MG63 (cell line): ENCODE results near the gene SMIM30. TPM values are rescaled to one million over a fixed set of nuclear protein-coding genes. Genes with fewer than 3 reads are reported as not detected.
"Not testable (repeated sequence)": the region's sequence is repeated elsewhere in the genome, so short reads cannot be mapped to it uniquely, and the experiment has no call there.

Experiments used
- DNase-seq: peaks from one replicate; pipeline ENCODE4 v3.0.0-alpha.2; 2020
- H3K27me3 ChIP-seq: fragments of 250-450 bp; sonication (Bioruptor Pico); 2 replicates; pipeline ENCODE4 v1.5.1; 2020; ENCODE audit warnings: mild to moderate bottlenecking, moderate library complexity
- H3K36me3 ChIP-seq: fragments of 250-450 bp; sonication (Bioruptor Pico); 2 replicates; pipeline ENCODE4 v1.5.1; 2020; ENCODE audit warnings: mild to moderate bottlenecking, moderate library complexity
- H3K4me3 ChIP-seq: fragments of 250-450 bp; sonication (Bioruptor Pico); 2 replicates; pipeline ENCODE4 v1.5.1; 2020; ENCODE audit warnings: mild to moderate bottlenecking, moderate library complexity
- H3K9me3 ChIP-seq: fragments of 250-450 bp; sonication (Bioruptor Pico); 2 replicates; pipeline ENCODE4 v1.5.1; 2020; ENCODE audit warnings: mild to moderate bottlenecking, moderate library complexity
- total RNA-seq: library from RNA; depleted of rRNA; stranded (reverse); fragments of >200 nt; shearing (Covaris generic); gene quantifications from 2 replicates; pipeline ENCODE4 v1.2.3, GENCODE V29; 2014; ENCODE audit warnings: low replicate concordance; rRNA removed

Gene SMIM30, protein sequence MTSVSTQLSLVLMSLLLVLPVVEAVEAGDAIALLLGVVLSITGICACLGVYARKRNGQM
- 44.4 and 45.1 TPM in 2 replicates for total RNA-seq

DNA sequence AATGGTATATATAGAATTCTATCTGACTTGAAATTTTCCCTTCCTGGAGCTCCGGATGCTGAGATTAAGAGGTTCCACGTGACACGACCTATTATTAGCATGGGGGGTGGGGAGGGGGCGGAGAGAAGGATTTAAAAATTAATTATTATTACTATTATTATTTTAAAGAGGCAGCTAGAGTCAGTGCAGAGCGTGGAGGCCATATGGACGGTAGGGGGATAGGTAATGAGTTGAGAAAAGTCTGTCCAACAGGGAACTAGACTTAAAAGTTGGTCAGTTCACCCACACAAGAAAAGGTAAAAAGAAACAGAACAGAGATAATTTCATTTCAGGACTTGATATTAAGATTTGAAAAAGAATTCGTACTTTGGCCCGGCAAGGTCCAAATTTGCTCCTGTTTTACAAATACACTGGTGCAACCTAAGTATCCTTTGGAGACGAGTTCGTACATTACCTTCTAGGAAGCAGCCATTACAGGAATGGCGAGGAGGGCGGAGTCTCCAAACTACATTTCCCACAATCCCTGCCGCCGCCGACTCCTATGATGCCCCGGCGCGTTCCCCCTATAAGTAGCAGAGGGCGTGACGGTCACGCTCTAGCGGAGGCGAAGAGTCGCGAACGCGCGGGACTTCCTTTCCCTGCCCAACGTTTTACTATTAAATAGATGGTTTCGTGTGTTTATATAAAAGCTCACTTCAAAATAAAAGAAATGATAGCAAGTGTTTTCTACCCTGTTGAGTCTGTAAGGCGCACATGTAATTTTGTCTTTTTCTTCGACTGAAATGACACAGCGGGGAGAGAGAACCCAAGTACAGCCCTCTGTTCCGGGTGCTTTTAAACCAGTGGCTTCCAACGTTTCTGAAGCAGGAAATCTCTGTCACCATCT, at the start of gene SMIM30:
Gene SMIM30 (minus strand): TSS at position 481 of the 886 bp plus-strand sequence. CDS start 976 bp downstream, outside the sequence.
- no peaks in the 10 kb centered on the region; the same call in 1 of the 2 replicates for H3K36me3 ChIP-seq
- no peaks in the 10 kb centered on the region for H3K9me3 ChIP-seq
- peak within 1 kb of the TSS; percentile 62 for H3K4me3 ChIP-seq
- no peaks in the 10 kb centered on the region for H3K27me3 ChIP-seq
- DNase-seq = peak; percentile 84

DNA sequence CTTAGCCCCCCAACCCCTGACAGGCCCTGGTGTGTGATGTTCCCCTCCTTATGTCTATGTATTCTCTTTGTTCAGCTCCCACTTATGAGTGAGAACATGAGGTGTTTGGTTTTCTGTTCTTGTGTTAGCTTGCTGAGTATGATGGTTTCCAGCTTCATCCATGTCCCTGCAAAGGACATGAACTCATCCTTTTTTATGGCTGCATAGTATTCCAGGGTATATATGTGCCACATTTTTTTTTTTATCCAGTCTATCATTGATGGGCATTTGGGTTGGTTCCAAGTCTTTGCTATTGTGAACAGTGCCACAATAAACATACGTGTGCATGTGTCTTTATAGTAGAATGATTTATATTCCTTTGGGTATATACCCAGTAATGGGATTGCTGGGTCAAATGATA, 47.8 kb upstream of the SMIM30 start:
- not testable (repeated sequence) for H3K4me3 ChIP-seq, DNase-seq, H3K36me3 ChIP-seq, H3K9me3 ChIP-seq, H3K27me3 ChIP-seq

DNA sequence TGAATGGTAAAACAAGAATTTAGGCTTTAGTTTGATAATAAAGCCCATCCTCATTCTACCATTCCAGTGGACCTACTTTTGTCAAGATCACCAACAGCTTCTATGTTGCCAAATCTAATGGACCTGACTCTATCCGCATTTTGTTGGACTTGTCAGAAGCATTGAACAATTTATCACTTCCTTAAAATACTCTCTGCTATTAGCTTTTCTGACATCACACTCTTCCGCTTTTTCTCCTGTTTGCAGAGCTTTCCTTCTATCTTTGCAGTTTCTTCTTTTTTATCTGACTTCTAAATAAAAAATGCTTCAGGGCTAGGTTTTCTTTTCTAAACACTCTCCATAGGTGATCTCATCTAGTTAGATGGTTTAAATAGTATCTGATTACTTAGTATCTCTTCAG, 42.7 kb upstream of the SMIM30 start:
- Histone ChIP-seq H3K4me3 (no peak overlapping the region), H3K36me3 (no peaks in the 10 kb centered on the region), H3K9me3 (no peaks in the 10 kb centered on the region), H3K27me3 (no peaks in the 10 kb centered on the region)
- DNase-seq = no peak

DNA sequence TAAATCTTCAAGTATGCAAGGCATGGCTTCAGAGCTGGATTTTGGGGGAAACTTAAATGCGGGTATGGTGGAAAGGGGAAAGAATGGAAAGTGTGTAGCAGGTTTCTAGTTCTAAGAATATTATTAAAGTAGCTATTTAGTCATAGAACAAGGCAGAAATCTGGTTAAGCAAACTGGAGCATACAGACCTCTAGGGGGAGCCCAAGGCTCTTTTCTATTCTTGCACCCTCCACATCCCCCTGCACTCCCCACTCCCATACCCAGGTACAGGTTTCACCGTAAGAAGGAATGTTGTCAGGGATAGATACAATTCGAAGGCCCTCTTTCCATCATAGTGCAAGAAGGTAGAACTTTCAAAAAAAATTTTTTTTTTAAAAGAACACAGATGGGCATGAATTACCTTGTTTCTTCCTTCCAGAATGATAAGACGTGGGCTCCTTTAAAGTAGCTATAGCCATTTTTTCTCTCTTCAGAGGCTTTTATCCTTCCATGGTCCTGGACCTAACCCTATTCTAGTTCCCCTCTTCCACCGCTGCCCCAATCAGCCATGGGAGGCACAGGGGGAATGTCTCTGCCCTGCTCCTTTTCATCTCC, 41.5 kb upstream of the SMIM30 start:
- Histone ChIP-seq H3K27me3 (no peaks in the 10 kb centered on the region), H3K36me3 (no peaks in the 10 kb centered on the region), H3K4me3 (no peak overlapping the region), H3K9me3 (no peaks in the 10 kb centered on the region)
- DNase-seq = peak; percentile 0

DNA sequence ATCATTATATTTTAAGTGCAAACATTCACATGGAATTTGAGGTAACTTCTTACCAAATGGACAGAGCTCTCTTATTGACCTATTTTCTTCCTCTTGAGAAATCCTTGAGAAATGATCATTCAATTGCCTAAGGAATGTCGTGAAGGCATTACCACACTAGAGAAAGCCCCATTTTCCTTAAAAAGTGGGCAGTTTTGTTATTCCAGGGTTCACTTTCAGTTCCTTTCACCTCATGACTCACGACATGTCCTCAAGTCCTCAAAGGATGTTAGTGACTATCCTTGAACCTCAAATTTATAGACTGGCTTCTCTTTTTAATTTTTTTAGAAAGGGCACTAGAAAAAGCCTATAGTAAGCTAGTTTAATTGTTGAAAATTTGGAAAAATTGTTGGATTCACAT, 40.4 kb upstream of the SMIM30 start:
- Histone ChIP-seq H3K9me3 (no peaks in the 10 kb centered on the region), H3K27me3 (no peaks in the 10 kb centered on the region), H3K4me3 (no peak overlapping the region), H3K36me3 (no peaks in the 10 kb centered on the region)
- DNase-seq = no peak

DNA sequence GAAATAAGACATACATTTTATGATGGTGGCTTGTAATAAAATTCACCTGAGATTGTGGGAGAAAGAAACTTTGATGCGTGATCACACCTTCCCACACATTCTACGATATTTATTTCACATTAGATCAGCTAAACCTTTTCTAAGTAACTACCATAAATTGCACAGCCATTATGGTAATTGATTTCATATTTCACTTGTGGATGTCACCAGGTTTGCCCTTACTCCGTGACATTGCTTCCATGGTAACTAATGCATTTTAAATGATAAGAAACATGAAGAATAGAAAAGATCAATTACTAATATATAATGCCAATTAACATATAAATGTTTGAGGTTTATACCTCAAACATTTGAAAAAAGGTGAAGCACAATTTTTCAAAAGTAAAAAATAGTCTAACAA, 35.8 kb upstream of the SMIM30 start:
- H3K36me3 ChIP-seq = no peaks in the 10 kb centered on the region
- DNase-seq = no peak
- H3K27me3 ChIP-seq = no peaks in the 10 kb centered on the region

DNA sequence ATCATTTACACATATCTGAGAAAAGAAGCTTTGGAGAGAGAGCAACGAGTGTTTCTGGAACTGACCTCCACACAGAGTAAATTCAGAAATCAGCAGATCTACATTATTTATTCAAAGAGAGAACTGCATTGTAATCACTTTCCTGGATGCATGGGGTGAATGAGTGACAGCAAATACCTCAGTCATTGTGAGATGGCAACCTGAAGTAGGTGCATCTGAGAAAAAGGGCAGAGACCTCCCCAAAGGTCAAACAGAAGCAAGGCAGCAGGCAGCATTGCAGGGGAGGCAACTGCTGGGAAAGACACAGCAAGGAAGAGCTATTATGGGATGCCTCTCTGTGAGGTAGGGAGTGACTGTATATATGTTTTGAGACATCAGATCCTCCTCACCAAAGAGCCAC, 26.5 kb upstream of the SMIM30 start:
- Histone ChIP-seq H3K4me3 (no peak overlapping the region), H3K9me3 (no peaks in the 10 kb centered on the region), H3K27me3 (no peaks in the 10 kb centered on the region), H3K36me3 (no peaks in the 10 kb centered on the region)
- DNase-seq = no peak

More for the DNA sequence above, 35.8 kb upstream of the SMIM30 start:
- Histone ChIP-seq H3K4me3 (no peak overlapping the region), H3K9me3 (no peaks in the 10 kb centered on the region)

DNA sequence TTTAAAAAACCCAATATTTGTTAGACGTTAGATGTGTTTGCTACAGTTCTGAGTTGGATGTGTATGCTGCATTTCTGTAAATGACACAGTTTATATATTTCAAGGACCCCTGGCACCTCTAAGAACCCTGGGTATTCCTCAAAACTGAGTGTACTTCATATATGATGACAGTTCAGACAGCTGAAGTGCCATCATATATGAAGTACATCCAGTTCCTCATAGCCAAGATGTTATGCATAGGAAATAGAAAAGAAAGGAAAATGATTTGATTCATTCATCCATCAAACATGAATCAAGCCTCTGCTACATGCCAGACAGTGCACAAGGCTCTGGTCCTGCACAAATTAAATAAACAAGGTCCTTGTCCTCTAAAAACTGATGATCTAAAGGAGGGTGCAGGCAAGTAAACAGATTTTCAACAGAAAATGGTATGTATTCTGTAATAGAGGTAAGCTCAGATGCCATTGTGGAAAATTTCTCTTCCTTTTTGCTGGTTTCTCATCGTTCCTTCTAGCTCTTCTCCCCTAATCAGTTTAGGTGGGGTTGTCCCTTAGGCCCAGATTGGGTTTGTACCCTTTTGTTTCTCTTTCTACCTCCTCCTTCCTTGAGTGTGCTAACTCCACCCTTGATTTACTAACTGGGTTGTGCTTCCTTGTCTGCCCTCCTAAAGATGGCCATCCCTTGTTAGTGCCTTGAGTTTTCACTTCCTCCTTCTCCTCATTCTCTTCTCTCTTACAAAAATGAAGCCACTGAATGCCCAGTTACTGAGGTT, 25.3 kb upstream of the SMIM30 start:
- Histone ChIP-seq H3K27me3 (no peaks in the 10 kb centered on the region), H3K4me3 (no peak overlapping the region), H3K9me3 (no peaks in the 10 kb centered on the region), H3K36me3 (no peaks in the 10 kb centered on the region)
- DNase-seq = no peak

DNA sequence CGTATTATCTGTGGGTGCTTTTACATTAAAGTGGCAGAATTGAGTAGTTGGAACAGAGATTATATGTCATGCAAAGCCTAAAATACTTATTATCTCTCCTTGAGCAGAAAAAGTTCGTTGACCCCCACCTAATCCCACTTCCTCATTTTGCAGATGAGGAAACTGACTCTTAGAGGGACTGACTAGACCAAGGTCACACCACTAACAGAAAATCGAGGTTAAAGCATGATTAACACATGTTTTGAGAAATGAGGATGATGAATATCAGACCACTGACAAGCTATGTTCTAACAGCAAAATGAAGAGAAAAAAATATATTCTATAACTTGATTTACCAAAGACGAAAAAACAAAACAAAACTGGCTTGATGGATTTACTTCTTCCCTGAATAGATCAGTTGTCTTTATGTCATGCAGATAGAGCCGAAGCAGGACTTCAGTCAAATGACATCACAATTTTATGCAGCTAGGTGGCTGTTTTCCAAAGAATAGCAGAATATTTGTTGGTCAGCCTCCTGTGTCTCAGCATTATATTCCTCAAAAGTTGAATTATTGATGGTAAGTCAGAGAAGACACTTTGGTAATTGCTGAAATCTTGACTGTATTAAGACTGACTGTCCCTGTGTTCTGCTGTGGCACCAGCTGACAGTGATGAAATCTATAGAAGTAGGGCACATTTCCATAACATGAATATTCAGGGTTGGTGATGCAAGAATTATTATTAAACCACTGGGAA, 24.2 kb upstream of the SMIM30 start:
- no peak for DNase-seq
- H3K9me3 ChIP-seq = no peaks in the 10 kb centered on the region
- no peaks in the 10 kb centered on the region for H3K36me3 ChIP-seq
- no peak overlapping the region for H3K4me3 ChIP-seq
- H3K27me3 ChIP-seq = no peaks in the 10 kb centered on the region

DNA sequence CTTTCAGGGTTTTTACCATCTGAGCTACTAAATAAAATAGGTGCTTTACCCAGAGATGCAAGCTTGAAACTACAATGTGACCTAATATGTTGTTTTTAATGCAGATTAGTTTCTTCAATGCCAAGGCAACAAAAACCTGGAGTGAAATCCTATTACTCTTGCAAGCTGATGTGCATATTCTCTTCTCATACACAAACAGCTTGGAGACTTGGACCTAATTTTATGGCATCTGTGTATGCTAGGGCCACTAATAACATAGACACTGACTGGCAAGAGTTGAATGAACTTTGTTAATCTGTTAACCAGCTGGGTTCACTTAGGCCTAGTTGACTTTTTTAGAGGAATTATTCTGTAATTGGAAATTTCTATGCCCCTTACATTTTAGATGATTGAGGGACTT, 23.4 kb upstream of the SMIM30 start:
- H3K27me3 ChIP-seq = no peaks in the 10 kb centered on the region
- H3K9me3 ChIP-seq = no peaks in the 10 kb centered on the region
- no peak for DNase-seq
- H3K4me3 ChIP-seq = no peak overlapping the region
- no peaks in the 10 kb centered on the region for H3K36me3 ChIP-seq

DNA sequence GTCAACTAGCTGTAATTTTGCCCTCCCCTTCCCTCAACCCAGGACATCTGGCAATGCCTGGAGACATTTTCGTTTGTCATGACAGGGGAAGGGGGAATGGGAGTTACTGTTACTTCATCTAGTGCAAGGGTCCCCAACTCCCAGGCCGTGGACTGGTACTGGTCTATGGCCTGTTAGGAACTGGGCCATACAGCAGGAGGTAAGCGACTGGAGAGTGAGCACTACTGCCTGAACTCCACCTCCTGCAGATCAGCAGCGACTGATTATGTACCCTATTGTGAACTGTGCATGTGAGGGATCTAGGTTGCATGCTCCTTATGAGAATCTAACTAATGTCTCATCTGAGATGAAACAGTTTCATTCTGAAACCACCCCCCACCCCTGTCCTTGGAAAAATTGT, 22.6 kb upstream of the SMIM30 start:
- Histone ChIP-seq H3K36me3 (no peaks in the 10 kb centered on the region), H3K9me3 (no peaks in the 10 kb centered on the region), H3K4me3 (no peak overlapping the region), H3K27me3 (no peaks in the 10 kb centered on the region)
- DNase-seq = no peak

DNA sequence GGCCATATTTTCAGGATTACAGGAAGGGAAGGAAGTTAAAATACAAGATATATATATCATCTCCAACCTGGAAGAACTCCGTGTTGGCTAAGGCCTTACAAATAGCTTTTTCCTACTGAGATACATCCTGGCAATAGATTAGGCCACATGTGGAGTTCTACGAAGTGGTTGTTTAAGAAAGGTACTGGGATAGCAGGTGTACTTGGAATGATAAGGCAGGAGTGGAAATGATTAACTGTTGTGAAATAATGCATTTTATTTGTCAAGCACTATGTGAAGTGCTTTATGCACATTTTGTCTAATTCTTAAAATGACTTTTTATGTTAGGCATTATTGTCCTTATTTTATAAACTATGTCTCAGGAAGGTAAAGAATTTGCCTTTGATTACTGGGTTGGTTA, 18.9 kb upstream of the SMIM30 start:
- Histone ChIP-seq H3K36me3 (no peaks in the 10 kb centered on the region), H3K9me3 (no peaks in the 10 kb centered on the region), H3K4me3 (no peak overlapping the region), H3K27me3 (no peaks in the 10 kb centered on the region)
- no peak for DNase-seq

DNA sequence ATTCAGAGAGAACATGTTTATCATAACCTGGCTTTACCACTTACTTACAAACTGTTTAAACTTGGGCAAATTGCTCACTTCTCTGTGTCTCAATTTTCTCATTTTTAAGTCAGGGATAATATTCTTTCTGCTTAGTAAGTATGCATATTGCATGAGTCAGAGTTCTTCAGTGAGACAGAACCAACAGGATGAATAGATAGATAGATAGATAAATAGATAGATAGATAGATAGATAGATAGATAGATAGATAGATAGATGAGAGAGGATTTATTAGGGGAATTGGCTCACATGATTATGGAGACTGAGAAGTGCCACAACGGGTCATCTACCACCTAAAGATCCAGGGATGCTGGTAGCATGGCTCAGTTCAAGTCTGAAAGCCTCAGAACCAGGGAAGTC, 15.7 kb upstream of the SMIM30 start:
- DNase-seq = no peak
- H3K36me3 ChIP-seq = no peaks in the 10 kb centered on the region
- no peak overlapping the region for H3K4me3 ChIP-seq
- H3K27me3 ChIP-seq = no peaks in the 10 kb centered on the region
- H3K9me3 ChIP-seq = no peaks in the 10 kb centered on the region

DNA sequence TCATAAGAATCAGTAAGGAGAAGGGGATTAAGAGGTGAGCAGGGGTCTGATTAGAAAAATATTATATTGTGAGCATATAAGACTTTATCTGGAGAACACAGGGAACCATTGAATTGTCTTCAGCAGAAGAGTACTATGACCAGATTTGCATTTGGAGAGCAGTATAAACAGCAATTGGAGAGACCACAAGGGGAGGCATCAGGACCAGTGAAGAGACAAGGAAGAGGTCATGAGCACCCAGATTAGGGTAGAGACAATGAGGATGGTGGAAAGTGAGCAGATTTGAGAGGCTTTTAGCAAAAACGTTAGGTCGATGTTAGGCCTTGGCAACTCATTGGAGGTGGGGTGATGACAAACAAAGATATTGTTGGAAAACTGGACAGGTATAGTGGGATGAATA, 13.0 kb upstream of the SMIM30 start:
- Histone ChIP-seq H3K4me3 (no peak overlapping the region), H3K27me3 (no peaks in the 10 kb centered on the region), H3K9me3 (no peaks in the 10 kb centered on the region), H3K36me3 (no peaks in the 10 kb centered on the region)
- DNase-seq = no peak

DNA sequence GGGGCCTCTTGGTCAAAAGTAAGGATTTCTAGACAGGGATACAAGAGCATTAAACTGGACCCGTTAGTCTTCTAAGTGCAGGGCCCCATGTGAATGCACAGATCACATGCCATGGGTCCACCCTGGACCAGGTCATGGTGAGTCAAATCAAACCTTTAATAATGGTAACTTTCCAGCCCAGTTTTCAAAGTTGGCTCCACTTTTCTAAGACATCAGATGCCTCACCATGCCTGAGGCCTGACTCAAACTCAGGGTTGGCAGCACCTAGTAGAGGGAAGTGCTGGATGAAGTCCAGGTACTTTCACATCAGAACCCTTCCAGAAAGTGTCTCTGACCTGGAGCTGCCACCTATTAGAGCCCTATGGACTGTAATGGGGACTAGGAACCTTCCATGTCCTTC, 9.7 kb upstream of the SMIM30 start:
- Histone ChIP-seq H3K9me3 (no peaks in the 10 kb centered on the region), H3K27me3 (no peaks in the 10 kb centered on the region), H3K4me3 (no peak overlapping the region), H3K36me3 (no peaks in the 10 kb centered on the region)
- peak; percentile 77 for DNase-seq

DNA sequence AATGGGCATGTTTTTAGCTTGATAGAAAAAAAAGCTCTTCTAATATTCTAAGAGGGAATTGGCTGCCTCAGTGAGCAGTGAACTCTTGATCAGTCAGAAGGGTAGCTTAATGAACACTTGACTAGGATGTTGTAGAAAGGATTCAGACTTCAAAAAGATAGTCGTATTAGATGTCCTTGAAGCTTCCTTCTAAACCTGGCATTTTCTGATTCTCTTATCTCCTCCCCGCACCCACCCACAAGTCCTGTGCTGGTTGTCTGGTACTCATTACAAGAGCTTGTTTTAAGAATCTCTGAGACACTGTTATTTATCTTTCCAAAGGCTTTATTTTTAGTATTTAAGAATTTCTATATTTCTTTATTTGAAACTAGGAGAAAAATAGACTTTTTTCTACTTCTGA, 7.4 kb upstream of the SMIM30 start:
- no peak for DNase-seq

DNA sequence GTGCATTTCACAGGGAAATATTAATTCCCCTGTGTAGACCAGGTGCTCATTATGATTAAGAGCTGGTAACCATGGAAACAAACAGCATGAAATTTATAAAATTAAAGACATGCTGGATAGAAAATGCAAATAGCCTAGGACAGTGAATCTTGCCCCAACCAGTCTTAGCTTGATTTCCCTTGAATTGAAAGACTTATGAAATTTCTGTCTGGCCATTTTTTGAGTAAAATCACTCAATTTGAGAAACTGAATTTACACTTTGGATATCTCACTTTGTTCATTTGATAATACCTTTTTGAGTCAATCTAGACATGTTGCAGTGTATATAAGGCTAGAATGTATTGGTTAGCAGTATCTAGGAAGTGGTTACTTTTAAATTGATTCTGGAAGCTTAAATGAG, 4.4 kb upstream of the SMIM30 start:
- DNase-seq = no peak
- no peaks in the 10 kb centered on the region for H3K27me3 ChIP-seq
- no peaks in the 10 kb centered on the region for H3K9me3 ChIP-seq
- no peaks in the 10 kb centered on the region for H3K36me3 ChIP-seq
- H3K4me3 ChIP-seq = no peak overlapping the region

More for the DNA sequence above, 7.4 kb upstream of the SMIM30 start:
- Histone ChIP-seq H3K9me3 (no peaks in the 10 kb centered on the region), H3K27me3 (no peaks in the 10 kb centered on the region), H3K4me3 (no peak overlapping the region), H3K36me3 (no peaks in the 10 kb centered on the region)
